GM12892 (cell line): ENCODE measurements around the gene CBX3.

ENCODE experiments used
- POLR2A ChIP-seq: IDR thresholded peaks from 2 replicates; pipeline ENCODE4 v1.6.1; 2011; ENCODE audit warnings: low read depth, low read length, control low read depth
- POLR2AphosphoS5 ChIP-seq: IDR thresholded peaks from 2 replicates; pipeline ENCODE4 v1.6.1; 2011; ENCODE audit warnings: low read depth, low read length, control low read depth

DNA sequence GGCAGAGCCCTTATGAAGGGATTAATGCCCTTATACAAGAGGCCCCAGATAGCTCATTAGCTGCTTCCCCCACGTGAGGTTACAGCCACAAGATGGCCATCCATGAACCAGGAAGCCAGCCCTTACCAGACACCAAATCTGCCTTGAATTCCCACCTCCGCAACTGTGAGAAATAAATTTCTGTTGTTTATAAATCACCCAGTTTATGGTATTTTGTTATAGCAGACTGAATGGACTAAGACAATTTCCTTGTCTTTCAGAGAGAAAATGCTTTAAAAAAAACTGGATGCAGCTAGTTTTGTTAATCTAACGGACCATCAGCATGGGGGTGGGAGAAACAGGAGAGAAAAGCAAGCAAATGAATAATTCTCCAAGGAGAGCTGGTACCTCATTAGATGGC is 36.5 kb downstream of the CBX3 start:
- TF ChIP-seq POLR2A = no peak
- no peak for TF ChIP-seq POLR2AphosphoS5
